ENCODE data around the gene LRFN4.

The LRFN4 gene

GRCh38 chr11:66845143-66845875, 11.6 kb upstream of the LRFN4 start:
- DNase-seq (ENCODE audit: low spot score) = peak; percentile 1

- no peak for DNase-seq (ENCODE audit: low spot score)
These were observed 11.0 kb upstream of the LRFN4 start for GRCh38 chr11:66845876-66846212.

GRCh38 chr11:66846671-66847091, 10.2 kb upstream of the LRFN4 start:
- peak; percentile 1 for DNase-seq (ENCODE audit: low spot score)

- DNase-seq (ENCODE audit: low spot score) = no peak
These were observed 9.2 kb upstream of the LRFN4 start for GRCh38 chr11:66847461-66848232.

GRCh38 chr11:66848671-66849500, 8.0 kb upstream of the LRFN4 start:
- DNase-seq (ENCODE audit: low spot score) = no peak

GRCh38 chr11:66849501-66850234, 7.2 kb upstream of the LRFN4 start:
- no peak for DNase-seq (ENCODE audit: low spot score)

- DNase-seq (ENCODE audit: low spot score) = no peak
These were observed 6.7 kb upstream of the LRFN4 start for GRCh38 chr11:66850235-66850587.

- DNase-seq (ENCODE audit: low spot score) = no peak
These were observed 6.2 kb upstream of the LRFN4 start for GRCh38 chr11:66850588-66851238.

GRCh38 chr11:66851239-66851596, 5.6 kb upstream of the LRFN4 start:
- no peak for DNase-seq (ENCODE audit: low spot score)

- DNase-seq (ENCODE audit: low spot score) = no peak
These were observed 5.0 kb upstream of the LRFN4 start for GRCh38 chr11:66851698-66852465.

- no peak for DNase-seq (ENCODE audit: low spot score)
These were observed 4.2 kb upstream of the LRFN4 start for GRCh38 chr11:66852466-66853241.

- no peak for DNase-seq (ENCODE audit: low spot score)
These were observed 3.3 kb upstream of the LRFN4 start for GRCh38 chr11:66853242-66854229.

GRCh38 chr11:66854231-66854661, 2.6 kb upstream of the LRFN4 start:
- DNase-seq (ENCODE audit: low spot score) = no peak

GRCh38 chr11:66854729-66855211, 2.1 kb upstream of the LRFN4 start:
- DNase-seq (ENCODE audit: low spot score) = no peak

- peak; percentile 99 for DNase-seq (ENCODE audit: low spot score)
These were observed 1.0 kb upstream of the LRFN4 start for GRCh38 chr11:66855574-66856495.

GRCh38 chr11:66857234-66857926, 516 bp downstream of the LRFN4 start:
- no peak for DNase-seq (ENCODE audit: low spot score)

- DNase-seq (ENCODE audit: low spot score) = no peak
These were observed 992 bp downstream of the LRFN4 start for GRCh38 chr11:66857927-66858185.
